Measurements from ENCODE around the gene COPS7A. TPM values are rescaled to one million over a fixed set of nuclear protein-coding genes. Genes with fewer than 3 reads are reported as not detected.

Gene COPS7A, protein sequence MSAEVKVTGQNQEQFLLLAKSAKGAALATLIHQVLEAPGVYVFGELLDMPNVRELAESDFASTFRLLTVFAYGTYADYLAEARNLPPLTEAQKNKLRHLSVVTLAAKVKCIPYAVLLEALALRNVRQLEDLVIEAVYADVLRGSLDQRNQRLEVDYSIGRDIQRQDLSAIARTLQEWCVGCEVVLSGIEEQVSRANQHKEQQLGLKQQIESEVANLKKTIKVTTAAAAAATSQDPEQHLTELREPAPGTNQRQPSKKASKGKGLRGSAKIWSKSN
- total RNA-seq (2014; rRNA removed; shearing (Covaris generic)) = 103 and 108 TPM in 2 replicates

DNA sequence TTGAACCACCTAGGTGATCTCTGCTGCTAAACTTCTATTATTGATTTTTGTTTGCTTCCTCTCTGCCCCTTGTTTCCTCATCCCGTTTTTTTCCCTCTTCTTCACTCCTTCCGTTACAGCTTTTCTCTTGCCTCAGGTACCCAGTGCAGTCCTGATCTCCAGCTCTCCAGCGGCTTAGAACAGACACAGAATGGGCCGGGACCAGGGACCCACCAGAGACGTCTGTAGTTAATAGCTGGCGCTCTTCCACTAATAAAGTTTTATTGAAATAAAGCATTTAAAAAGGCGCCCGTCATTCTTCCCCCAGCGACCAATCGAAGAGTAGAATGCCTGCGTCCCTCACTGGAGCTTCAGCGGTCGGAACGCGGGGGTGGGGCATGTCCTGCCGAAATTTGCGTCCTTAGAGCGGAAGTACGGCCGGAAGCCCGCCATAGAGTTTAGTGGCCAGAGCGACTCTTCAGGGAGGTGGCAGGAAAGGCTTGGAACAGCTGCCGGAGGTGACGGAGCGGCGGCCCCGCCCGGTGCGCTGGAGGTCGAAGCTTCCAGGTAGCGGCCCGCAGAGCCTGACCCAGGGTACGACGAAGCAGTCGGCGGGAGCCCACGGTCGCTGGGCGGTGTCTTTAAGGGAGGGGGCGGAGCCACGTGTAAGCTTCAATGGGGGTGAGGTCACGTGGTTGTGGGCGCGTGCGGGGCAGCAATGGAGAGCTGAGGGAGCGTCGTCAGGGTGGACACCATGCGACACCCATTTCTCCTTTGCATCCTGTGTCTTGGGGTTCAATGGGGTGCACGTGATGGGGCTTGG, at the start of gene COPS7A:
COPS7A (plus strand) TSS at position 440 of the 802 bp plus-strand sequence. CDS start 611 bp downstream, outside the sequence.
- peak; percentile 97 for DNase-seq (ENCODE audit: low spot score)

DNA sequence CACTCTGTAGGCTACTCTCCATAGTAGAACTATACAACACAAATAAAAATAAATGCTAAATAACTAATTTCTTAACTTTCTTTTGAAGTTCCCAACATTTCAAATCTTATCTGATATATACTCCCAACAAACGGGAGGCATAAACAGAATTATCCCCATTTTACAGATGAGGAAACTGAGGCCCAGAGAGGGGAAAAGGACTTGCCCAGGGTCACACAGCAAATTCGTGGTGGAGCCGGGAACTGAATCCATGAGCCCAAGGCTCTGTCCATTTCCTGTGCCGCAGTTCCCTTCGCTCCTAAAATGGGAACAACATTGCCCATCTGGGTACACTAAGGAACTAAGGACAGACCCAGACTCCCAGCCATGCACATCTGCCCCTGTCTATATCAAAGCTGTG, 46.9 kb upstream of the COPS7A start:
- DNase-seq (ENCODE audit: low spot score) = no peak

DNA sequence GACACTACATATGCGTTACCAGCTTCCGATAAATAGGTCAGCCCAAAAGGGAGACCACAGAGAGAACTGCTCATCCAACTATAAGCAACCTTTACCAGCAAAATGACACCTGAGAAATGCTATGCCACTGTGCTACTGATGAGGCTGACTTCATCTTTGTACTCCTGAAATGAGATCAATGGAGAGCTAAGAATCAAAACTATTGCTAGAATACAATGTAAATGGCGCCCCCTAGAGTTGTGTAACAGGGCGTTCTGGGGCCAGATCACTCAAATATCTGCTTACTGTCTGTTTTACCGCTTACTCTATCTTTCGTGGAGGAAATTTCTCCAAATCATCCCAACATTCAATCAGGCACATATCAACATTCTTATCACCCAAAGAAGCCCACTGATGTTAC, 39.2 kb upstream of the COPS7A start:
- DNase-seq (ENCODE audit: low spot score) = peak; percentile 27

DNA sequence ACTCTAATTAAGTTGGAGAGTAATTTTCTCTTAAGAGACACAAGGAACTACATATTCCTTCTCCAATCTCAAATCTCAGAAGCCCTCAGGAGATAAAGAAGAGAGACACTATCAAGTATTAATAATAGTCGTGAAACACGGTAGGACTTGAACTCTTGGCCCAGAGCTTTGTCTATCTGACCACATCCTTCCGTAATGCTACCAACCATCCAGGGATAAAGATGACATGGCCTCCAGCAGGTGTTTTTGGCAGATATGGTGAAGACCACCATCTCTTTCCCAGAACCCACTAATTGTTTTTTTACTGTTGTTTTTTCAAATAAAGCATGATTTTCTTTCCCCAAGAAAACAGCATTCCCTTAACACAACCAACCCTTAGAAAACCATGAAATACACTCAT, 38.0 kb upstream of the COPS7A start:
- no peak for DNase-seq (ENCODE audit: low spot score)

DNA sequence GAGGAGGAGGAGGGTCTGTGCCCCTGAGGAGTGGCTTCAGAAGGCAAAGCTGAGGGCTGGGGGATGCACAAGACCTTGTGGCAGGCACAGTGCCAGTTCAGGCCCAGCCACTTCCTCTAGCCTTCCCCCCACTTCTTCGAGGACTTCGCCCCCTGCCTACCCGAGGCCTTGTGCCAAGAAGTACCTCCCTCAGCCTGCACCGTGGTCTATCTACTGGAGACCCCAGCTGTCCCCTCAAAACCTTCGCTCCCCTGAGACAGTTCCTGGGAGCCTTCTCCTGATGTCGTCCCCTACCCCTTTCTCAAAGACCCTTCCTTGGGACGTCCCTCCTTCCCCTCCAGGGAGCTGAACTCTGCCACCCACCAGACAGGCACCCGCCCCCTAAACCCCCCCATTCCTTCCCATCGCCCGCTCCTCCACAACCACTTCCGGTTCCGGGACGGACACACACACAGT, 35.3 kb upstream of the COPS7A start:
- peak; percentile 61 for DNase-seq (ENCODE audit: low spot score)

DNA sequence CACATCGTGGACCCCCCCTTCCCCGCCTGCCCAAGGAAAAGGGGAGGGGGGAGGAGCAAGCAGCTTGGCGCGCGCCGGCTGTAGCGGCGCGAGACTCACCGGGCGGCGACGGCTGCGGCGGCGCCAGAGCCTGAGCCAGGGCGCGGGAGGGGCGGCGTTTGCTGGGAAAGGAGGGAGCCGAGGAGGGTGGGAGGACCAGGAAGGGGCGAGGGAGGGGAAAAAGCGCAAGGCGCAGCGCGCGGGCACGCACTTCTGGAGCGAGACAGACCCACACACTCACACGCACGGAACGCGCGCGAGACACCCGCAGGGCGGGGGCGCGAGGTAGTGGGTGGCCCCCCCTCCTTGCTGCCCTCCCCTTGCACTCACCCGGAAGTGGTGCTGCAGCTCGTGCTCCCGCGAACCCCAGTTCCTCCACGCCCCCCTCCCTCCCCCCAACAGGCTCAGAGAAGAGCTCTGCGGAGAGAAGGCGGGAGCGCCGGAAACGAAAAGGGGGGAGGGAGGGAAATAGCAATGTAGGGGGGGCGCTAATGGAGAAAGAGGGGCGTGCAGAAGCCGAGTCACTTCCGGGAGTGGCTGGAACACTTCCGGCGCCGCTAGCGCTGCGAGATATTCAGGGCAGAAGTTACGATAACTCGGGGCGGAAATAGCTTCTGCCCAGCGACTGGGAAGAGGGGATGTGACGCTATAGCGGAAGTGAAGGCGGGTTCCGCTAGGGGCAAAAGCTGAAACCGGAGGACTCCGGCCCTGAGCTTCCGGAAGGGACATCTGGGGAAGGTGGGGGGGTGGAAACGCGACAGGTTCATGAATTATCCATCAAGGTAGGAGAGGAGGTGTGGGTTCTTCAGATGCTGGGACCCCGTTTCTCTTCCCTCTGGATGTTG, 34.6 kb upstream of the COPS7A start, which contains the start of gene ZNF384:
ZNF384 (minus strand) TSS at position 377 of the 884 bp plus-strand sequence. CDS start 9,855 bp downstream, outside the sequence.
- peak; percentile 98 for DNase-seq (ENCODE audit: low spot score)

DNA sequence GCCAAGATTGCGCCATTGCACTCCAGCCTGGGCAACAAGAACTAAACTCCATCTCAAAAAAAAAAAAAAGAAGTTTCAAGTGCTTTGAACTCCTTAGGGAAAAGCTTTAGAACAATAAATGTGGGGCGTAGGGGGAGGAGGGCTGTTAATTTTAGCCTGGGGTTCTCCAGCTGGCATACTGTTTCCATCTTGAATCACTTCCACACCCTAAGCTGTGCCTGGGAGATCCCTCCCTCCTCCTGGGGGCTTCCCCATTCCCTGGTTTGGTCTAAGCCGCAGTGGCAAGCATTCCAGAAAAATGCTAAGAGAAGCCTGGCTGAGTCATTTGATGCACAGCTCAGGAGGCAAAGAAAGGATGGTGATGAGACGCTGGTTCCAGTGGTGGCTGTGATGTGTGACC, 32.4 kb upstream of the COPS7A start:
- DNase-seq (ENCODE audit: low spot score) = no peak

DNA sequence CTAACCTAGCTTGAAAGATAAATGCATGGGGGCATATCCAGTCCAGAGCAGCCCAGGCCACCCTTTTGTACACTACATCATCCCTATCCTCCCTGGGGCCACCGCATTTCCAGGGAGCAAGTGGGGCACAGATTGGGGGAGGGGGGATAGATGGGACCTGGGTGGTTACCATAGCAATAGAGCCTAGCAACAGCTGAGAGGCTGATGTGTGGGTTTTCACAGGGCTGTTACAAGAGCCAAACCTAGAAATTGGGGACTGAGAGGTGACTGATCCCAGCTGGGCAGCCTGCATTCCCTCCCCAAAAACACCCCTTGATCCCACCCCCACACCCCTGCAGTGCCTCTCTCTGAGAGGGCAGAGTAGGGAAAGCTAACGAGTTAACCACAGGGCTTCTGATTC, 31.0 kb upstream of the COPS7A start:
- no peak for DNase-seq (ENCODE audit: low spot score)

DNA sequence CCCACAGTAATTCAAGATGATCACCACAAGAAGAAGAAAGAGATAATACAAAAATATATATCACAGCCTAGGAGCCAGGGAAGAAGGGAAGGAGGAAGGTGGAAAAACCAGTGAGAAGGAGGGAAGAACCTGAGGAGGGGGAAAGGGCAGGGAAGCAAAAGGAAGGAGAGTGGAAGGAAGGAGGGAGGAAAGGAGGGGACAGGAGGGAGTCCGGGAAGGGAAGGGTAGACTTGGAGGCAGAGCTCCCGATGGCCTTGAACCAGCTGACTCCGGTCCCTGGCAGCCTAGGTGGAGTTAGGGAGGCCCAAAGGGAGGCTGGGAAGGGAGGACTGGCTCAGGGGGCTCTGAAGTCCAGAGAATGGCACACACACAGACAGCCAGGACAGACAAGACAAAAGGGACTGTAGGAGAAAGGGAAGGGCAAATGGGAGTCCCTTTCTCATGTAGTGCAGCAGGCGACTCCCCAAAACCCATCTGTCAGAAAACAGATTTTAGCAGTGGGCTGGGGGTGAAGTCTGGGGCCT, 30.0 kb upstream of the COPS7A start:
- no peak for DNase-seq (ENCODE audit: low spot score)

DNA sequence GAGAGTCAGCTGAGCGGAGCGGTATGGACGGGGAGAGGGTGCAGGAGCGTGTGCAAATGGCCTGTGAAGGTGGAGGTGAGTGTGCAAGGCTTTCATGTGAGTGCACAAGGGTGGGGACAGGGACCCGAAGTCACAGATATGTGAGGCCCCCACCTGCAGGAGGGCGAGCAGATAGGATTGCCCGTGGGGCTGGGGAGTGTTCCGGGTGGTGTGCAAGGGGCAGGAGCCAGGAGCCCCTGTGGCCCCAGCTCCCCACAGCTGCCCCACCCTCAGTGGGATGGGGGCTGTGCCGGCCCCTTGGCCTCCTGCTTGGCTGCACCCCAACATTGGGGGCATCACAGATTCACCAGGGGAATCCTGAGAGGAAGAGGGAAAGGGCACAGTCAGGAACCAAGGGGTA, 29.1 kb upstream of the COPS7A start:
- no peak for DNase-seq (ENCODE audit: low spot score)

DNA sequence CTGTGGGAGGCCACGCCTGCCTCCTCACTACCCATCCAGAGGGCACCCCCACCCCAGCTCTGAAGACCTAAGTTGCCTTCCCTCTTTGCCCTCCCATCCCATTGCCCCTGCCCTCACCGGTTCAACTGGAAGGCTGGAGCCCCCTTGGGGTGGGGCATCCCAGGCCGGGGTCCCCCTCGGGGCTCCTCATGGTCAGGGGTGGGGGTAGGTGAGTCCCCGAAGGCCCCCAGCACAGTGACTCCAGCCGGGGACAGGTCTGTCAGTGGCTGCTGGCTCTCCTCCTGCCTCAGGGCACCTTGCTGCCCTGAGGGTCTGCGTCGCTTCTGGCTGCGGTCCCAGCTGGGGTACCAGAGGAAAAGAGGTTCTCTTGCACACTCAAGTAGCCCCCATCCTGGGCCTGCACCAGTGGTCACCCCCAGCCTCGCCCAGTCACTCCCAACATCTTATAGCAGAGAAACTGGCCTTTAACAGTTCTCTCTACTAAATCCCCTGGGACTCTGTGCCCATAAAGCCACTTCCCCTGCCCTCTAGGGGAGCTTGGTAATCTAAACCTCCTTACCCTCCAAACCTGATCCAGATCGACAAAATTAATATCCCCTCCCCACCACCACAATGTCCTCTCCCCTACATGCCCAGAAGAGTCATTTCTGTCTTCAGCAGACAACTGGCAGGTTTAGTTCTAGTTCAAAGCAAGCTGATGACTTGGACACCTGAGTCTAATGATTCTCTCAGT, 28.4 kb upstream of the COPS7A start:
- DNase-seq (ENCODE audit: low spot score) = no peak

DNA sequence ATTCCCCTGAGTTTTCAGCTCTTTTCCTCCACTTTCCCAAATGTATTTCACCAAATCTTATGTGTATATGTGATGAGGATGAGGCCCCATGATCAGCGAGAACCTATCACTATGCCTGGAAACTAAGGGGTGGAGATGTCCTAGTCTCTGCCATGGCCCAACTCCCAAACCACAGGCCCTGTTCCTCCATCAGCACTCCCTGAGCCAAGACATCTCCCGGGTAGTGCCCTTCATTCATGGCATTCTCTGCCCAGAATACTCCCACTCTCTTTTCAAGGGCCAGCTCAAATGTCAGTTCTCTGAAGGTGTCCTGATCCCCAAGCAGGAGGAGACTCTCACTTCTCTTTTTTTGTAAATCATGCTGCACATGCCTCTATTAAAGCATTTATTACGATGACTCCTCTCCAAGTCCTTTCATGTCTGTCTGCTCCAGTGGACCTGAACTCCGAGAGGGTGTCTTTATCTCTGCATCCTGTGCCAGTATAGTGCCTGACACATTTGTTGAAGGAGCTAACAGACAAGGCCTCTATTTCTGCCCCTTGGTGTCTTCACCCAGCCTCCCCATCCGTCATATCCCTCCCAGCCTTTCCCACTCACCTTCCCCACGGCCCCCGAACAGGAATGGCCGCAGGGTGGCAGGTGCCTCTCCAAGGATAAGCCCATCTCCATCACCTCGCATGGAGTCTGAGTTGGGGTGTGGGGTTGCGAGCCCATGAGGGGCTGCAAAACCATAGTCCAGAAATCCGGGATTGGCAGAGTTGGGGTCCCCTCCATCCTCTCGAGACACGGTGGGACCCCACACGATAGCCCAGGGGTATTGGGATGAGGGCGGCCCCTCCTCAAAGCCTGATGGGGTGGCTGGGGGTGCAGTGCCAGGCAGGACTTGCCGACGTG, 26.9 kb upstream of the COPS7A start:
- no peak for DNase-seq (ENCODE audit: low spot score)

DNA sequence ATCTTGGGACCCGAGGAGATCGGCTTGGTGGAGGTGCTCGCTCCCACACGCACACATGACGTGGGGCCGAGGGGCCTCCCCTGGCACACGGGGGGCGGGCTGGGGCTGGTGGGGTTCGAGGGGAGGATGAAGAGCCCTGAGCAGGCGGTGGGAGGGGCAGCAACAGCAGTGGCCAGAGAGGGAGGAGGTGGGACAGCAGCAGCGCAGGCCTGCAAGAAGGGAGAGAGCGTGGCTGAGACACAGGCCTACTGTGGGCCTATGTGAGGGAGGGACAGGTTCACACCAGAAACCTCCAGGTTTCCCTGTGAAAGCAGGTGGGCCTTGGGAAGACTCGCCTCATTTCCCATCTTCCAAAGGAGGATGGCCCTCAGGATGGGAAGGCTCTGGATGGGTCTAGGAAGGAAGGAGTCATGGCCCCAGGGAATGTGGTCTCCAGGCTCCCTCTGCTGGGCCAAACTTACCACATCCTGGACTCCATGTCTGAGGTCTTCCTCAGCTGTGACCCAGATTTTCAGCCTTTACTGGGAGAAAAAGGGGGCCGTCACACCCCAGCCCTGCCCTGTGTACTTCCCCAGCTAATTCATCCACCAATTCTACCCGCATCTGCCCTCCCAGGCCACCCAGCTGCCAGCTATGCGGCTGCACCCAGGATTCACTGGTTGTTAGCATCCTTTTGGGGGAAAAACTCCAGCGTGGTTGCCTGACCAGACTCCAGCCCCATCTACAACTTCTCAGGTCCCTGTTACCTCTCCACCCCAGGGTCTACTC, 26.1 kb upstream of the COPS7A start:
- DNase-seq (ENCODE audit: low spot score) = peak; percentile 78

DNA sequence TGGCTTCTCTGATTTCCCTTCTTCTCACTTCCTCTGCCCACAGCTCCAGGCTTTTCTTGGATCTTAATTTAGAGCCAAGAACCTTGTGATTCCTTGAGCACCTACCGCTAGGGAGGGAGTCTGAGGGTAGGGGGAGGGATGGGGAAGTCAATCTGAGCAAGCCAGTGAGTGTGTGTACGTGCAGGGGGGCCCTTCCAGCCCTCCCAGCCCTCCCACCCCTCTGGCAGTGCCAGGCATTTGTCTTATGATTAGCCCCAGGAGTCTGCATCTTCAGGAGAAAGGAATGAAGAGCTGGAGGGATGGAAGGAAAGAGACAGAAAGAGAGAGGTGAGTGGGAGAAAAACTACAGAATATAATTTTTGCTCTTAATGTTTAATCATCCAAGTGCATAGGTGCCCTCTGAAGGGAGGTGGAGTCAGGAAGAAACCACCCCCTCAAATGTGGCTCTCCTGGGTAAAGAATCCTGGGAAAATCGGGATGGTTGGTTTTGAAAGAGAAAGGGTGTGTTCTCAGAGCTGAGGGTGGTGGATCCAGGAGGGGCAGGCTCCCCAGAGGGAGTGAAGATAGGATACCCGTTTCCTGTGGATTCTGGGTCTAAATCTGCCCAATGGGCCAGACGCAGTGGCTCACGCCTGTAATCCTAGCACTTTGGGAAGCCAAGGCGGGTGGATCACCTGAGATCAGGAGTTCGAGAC, 25.3 kb upstream of the COPS7A start:
- no peak for DNase-seq (ENCODE audit: low spot score)

DNA sequence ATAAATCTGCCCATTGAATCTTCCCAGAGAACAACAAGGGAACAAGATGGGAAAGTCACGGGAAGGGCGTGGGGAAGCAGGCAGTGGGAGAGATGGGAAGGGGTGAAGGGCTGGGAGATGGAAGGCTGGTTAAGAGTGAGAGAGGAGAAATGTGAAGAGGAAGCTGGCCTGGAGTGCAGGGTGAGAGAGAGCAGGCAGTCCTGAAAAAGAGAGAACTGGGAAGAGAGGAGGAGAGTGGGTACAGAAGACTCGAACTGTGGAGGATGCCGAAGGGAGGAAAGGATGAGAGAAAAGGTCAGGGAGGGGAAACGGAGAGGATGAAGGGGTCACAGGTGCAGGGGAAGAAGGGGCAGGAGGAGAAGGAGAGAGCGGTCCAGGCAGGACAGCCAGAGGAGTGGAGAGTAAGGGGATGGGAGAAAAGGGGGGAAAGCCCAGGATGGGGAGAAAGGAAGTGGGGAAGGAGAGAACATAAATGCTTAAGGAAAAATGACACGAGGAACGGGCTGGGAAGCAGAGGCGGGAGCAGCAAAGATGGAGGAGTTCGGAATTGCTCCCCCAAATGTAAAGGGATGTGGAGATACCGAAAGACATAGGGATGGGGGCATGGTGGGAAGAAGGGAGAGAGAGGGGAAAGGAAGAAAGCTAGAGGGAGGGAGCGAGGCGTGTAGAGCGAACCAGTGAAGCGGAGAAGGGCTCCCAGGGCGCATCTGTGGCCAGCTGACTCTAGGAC, 24.4 kb upstream of the COPS7A start:
- no peak for DNase-seq (ENCODE audit: low spot score)

DNA sequence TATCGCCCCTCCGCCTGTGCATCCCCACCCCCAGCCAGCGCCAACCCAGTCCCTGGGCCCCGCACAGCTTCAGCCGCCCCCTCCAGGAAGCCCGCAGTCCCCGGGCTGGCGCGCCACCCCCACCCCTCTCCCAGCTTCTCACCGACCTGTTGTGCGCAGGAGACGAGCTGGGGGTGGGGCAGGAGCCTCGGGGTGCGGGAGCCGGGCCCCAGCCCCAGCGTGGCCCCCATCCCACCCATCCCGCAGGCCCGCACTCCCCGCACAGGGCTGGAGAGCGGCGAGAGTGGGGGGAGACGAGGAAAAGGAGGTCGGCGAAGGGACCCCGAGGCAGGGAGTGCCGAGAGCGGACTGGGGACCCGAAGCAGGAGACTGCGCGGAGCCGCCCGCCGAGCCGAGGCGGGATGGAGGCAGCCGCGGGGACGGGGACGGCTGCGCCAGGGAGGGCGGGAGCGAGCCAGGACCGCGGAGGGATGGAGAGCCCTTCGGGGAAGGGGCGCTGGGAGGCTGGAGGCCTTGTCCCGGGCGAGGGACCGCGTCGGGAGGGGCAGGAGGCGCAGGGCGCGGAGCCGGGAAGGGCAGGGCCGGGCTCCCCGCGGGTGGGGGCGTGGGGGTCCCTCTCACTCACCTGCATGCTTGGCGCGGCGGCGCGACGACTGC, 23.7 kb upstream of the COPS7A start:
- no peak for DNase-seq (ENCODE audit: low spot score)

DNA sequence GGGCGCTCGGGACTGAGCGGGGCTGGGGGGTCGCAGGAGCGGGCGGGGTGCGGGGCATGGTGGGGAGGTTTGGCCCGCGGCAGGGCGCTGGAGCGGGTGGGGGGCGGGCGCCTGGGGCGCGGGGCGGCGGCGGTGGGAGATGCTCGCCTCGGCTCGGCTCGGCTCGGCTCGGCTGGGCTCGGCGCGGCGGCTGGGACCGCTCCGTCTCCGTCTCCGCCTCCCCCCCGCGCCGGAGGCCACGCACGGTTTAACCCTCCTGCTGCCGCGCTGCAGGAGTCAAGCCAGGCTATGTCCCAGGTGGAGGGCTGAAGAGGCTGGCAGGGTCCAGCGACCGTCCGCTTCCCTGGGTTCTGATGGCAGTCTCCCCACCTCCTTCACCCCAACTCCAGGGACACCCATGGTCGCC, 23.2 kb upstream of the COPS7A start, which contains the start of gene PIANP:
PIANP (minus strand) TSS at position 170 of the 406 bp plus-strand sequence. CDS start 2,754 bp downstream, outside the sequence.
- no peak for DNase-seq (ENCODE audit: low spot score)

Data from HT-29 (cell line).